Measurements from ENCODE around the gene PMF1. TPM values are rescaled to one million over a fixed set of nuclear protein-coding genes. Genes with fewer than 3 reads are reported as not detected.

PMF1 gene
- total RNA-seq, 1 experiment from 2014 or later: 96.6 TPM

GRCh38 chr1:156193488-156194299, 19.1 kb upstream of the PMF1 start, which contains the start of gene SLC25A44:
Gene SLC25A44, plus strand, starts transcription at chr1:156194104. Its CDS starts 5,744 bp downstream, at chr1:156199848.
- Histone ChIP-seq H3K4me1 (ENCODE audit: insufficient read depth, low read length, poor library complexity, severe bottlenecking) (peaks cover 13% of the 10 kb centered on the region), H3K27me3 (replicated peaks; ENCODE audit: insufficient read depth, low read depth, low read length, poor library complexity) (no peaks in the 10 kb centered on the region), H3K4me3 (ENCODE audit: low read depth, low read length, poor library complexity, severe bottlenecking) (peak within 1 kb of the TSS; percentile 65), H3K9me3 (ENCODE audit: low read depth, low read length, poor library complexity, severe bottlenecking) (no peaks in the 10 kb centered on the region), H3K27ac (ENCODE audit: low read depth, low read length, poor library complexity, severe bottlenecking) (peak within 1 kb of the TSS; percentile 94), H3K36me3 (ENCODE audit: insufficient read depth, low read length, poor library complexity, severe bottlenecking) (no peaks in the 10 kb centered on the region)
- ChIA-PET POLR2A (ENCODE audit: low non-redundant PET) (interaction anchor here (0.5 to 0.6 kb wide), 3 partner anchors 266 to 545 kb away, joined by 3 to 13 read pairs (median 6); no protein-coding TSS in a partner anchor), CTCF (interaction anchor here (1.2 kb wide), 1 partner anchor 31 kb away, joined by 6 read pairs; no protein-coding TSS in a partner anchor)
- peak; percentile 99 for DNase-seq (ENCODE audit: low spot score)
- no peak for TF ChIP-seq EZH2 (IDR thresholded peaks at IDR 0.05; ENCODE audit: borderline replicate concordance, low read depth, low read length, poor library complexity, severe bottlenecking)
- peak; percentile 49 for TF ChIP-seq CTCF (conservative IDR thresholded peaks at IDR 0.05; ENCODE audit: low read depth, low read length)
- intact Hi-C loops (cut with micrococcal nuclease; ENCODE audit: unreplicated experiment): no loop called here
- BruUV-seq (replicated peaks): no TSS peak

GRCh38 chr1:156194300-156194652, 18.5 kb upstream of the PMF1 start:
- H3K4me1 ChIP-seq (ENCODE audit: insufficient read depth, low read length, poor library complexity, severe bottlenecking): peaks cover 13% of the 10 kb centered on the region
- CTCF ChIA-PET: no interaction called here
- POLR2A ChIA-PET (ENCODE audit: low non-redundant PET): interaction anchor here (0.5 kb wide), 1 partner anchor 311 kb away, joined by 6 read pairs; no protein-coding TSS in a partner anchor

GRCh38 chr1:156195853-156196252, 17.0 kb upstream of the PMF1 start:
- TF ChIP-seq EZH2 (IDR thresholded peaks at IDR 0.05; ENCODE audit: borderline replicate concordance, low read depth, low read length, poor library complexity, severe bottlenecking) (no peak), CTCF (conservative IDR thresholded peaks at IDR 0.05; ENCODE audit: low read depth, low read length) (no peak)
- intact Hi-C loops (cut with micrococcal nuclease; ENCODE audit: unreplicated experiment): no loop called here
- BruUV-seq (replicated peaks): no TSS peak
- peaks cover 13% of the 10 kb centered on the region for H3K4me1 ChIP-seq (ENCODE audit: insufficient read depth, low read length, poor library complexity, severe bottlenecking)
- DNase-seq (ENCODE audit: low spot score): no peak
- H3K4me3 ChIP-seq (ENCODE audit: low read depth, low read length, poor library complexity, severe bottlenecking): no peak overlapping the region
- ChIA-PET POLR2A (ENCODE audit: low non-redundant PET) (no interaction called here), CTCF (no interaction called here)
- no peak overlapping the region for H3K27ac ChIP-seq (ENCODE audit: low read depth, low read length, poor library complexity, severe bottlenecking)
- H3K27me3 ChIP-seq (replicated peaks; ENCODE audit: insufficient read depth, low read depth, low read length, poor library complexity): no peaks in the 10 kb centered on the region
- H3K36me3 ChIP-seq (ENCODE audit: insufficient read depth, low read length, poor library complexity, severe bottlenecking): peaks cover 3% of the 10 kb centered on the region
- H3K9me3 ChIP-seq (ENCODE audit: low read depth, low read length, poor library complexity, severe bottlenecking): no peaks in the 10 kb centered on the region

More at GRCh38 chr1:156194300-156194652, 18.5 kb upstream of the PMF1 start:
- BruUV-seq (replicated peaks): TSS peak; percentile 78
- no peak for DNase-seq (ENCODE audit: low spot score)
- no peaks in the 10 kb centered on the region for H3K9me3 ChIP-seq (ENCODE audit: low read depth, low read length, poor library complexity, severe bottlenecking)
- H3K36me3 ChIP-seq (ENCODE audit: insufficient read depth, low read length, poor library complexity, severe bottlenecking): no peaks in the 10 kb centered on the region
- peak overlapping the region; percentile 65 for H3K4me3 ChIP-seq (ENCODE audit: low read depth, low read length, poor library complexity, severe bottlenecking)
- peak overlapping the region; percentile 94 for H3K27ac ChIP-seq (ENCODE audit: low read depth, low read length, poor library complexity, severe bottlenecking)
- H3K27me3 ChIP-seq (replicated peaks; ENCODE audit: insufficient read depth, low read depth, low read length, poor library complexity): no peaks in the 10 kb centered on the region
- TF ChIP-seq CTCF (conservative IDR thresholded peaks at IDR 0.05; ENCODE audit: low read depth, low read length) (no peak), EZH2 (IDR thresholded peaks at IDR 0.05; ENCODE audit: borderline replicate concordance, low read depth, low read length, poor library complexity, severe bottlenecking) (no peak)
- intact Hi-C loops (cut with micrococcal nuclease; ENCODE audit: unreplicated experiment): no loop called here

Measured in A673 (cell line).